SU-DHL-6 (cell line): Measurements from ENCODE around the gene LRRN4.
A peak's percentile ranks its signal among the peaks of the same experiment; 100 is the strongest.

Experiments used
- H2AFZ ChIP-seq: fragments of 200-600 bp; sonication (generic); 2 replicates; pipeline ENCODE4 v1.6.1; 2014; ENCODE audit warnings: low read depth, mild to moderate bottlenecking, moderate library complexity, mixed read lengths, antibody characterized with exemption, low read length; ENCODE audit not compliant: severe bottlenecking
- H3F3A ChIP-seq: fragments of 200-600 bp; shearing (Covaris generic); 2 replicates; pipeline ENCODE4 v1.6.0; 2016; ENCODE audit warnings: antibody characterized with exemption, mild to moderate bottlenecking; ENCODE audit not compliant: insufficient read depth
- H3K27ac ChIP-seq: fragments of 200-600 bp; sonication (generic); 2 replicates; pipeline ENCODE4 v1.5.1; 2016; ENCODE audit warnings: low read depth, mild to moderate bottlenecking, low read length, moderate library complexity, mixed read lengths
- H3K27me3 ChIP-seq: fragments of 200-600 bp; sonication (generic), shearing (Covaris generic); 2 replicates; pipeline ENCODE4 v1.6.0; 2014; ENCODE audit warnings: mild to moderate bottlenecking, low read length
- H3K36me3 ChIP-seq: fragments of 200-600 bp; sonication (generic); 2 replicates; pipeline ENCODE4 v1.6.1; 2014; ENCODE audit warnings: mild to moderate bottlenecking, low read length, mixed read lengths
- H3K4me2 ChIP-seq: fragments of 300-600, 200-600 bp; shearing (Covaris generic), sonication (generic); 2 replicates; pipeline ENCODE4 v1.6.0; 2014; ENCODE audit warnings: low read length, low read depth, mild to moderate bottlenecking; ENCODE audit not compliant: poor library complexity, severe bottlenecking
- H3K4me3 ChIP-seq: fragments of 200-600 bp; sonication (generic); 2 replicates; pipeline ENCODE4 v1.5.1; 2014; ENCODE audit warnings: antibody characterized with exemption, low read length, mild to moderate bottlenecking, mixed read lengths; ENCODE audit not compliant: insufficient read depth, poor library complexity, severe bottlenecking
- H3K79me2 ChIP-seq: fragments of 200-600 bp; sonication (generic); 2 replicates; pipeline ENCODE4 v1.6.1; 2014; ENCODE audit warnings: mild to moderate bottlenecking, low read length, moderate library complexity; ENCODE audit not compliant: insufficient read depth
- H3K9ac ChIP-seq: fragments of 200-600 bp; sonication (generic); 2 replicates; pipeline ENCODE4 v1.7.0; 2014; ENCODE audit warnings: mild to moderate bottlenecking, low read length
- H3K9me2 ChIP-seq: fragments of 200-600 bp; sonication (generic); replicated peaks from 2 replicates; pipeline ENCODE4 v1.6.1; 2014; ENCODE audit warnings: low read length; ENCODE audit not compliant: insufficient read depth
- H3K9me3 ChIP-seq: fragments of 200-600 bp; sonication (generic); 2 replicates; pipeline ENCODE4 v1.6.1; 2014; ENCODE audit warnings: low read length, mixed read lengths; ENCODE audit not compliant: insufficient read depth
- H4K20me1 ChIP-seq: fragments of 200-600 bp; sonication (generic); 2 replicates; pipeline ENCODE4 v1.6.1; 2014; ENCODE audit warnings: low read depth, mild to moderate bottlenecking, antibody characterized with exemption, low read length, moderate library complexity, mixed read lengths
- EZH2phosphoT487 ChIP-seq: fragments of 200-600 bp; sonication (generic), shearing (Covaris generic); conservative IDR thresholded peaks from 2 replicates; pipeline ENCODE4 v1.6.1; 2018; ENCODE audit warnings: mild to moderate bottlenecking, antibody characterized with exemption, low read length, moderate library complexity, mixed read lengths
- TF ChIP-seq, protein P1 (sequence below): fragments of 200-600 bp; sonication (generic); IDR thresholded peaks from one replicate; pipeline ENCODE4 v1.5.1; 2017; ENCODE audit warnings: antibody characterized with exemption, mild to moderate bottlenecking, low read length, moderate library complexity; ENCODE audit not compliant: insufficient read depth, poor library complexity, severe bottlenecking

The LRRN4 gene

DNA sequence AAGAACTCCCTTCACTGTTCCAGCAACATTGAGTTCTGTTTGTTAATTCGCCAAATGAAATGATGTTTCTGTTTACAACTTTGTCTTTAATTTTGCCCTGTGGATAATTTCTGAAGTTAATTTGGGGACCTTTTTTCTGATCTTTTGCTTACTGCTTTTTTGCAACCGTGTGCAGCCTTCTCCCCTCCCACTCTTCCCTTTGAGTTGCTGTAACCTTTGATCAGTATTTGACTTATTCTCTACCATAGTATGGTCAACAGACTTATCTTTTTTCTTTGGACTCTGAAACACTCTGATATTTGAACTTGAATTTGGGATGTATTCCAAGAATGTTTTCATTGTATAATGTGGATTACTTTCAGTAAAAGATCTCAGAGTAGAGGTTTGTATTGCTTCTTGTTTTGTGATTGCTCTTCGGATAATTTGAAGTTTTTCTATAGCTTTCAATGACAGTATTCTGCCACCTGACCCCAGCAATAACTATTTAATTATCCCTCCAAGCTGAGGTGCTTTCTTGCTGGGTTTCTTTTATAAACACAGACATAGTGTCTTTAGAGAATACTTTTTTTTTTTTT is 46.2 kb downstream of the LRRN4 start:
- Histone ChIP-seq H3K4me3 (peak overlapping the region; percentile 99), H3K36me3 (0 out of 2 replicates have a peak, but pooled peaks cover 4% of the 10 kb centered on the region), H3K27ac (no peak overlapping the region), H2AFZ (no peak overlapping the region), H3K9ac (peak overlapping the region; percentile 83), H3K9me2 (no peaks in the 10 kb centered on the region), H3K79me2 (peaks cover 29% of the 10 kb centered on the region), H4K20me1 (no peaks in the 10 kb centered on the region), H3K4me2 (peak overlapping the region; percentile 85), H3K9me3 (no peaks in the 10 kb centered on the region), H3F3A (peaks cover 27% of the 10 kb centered on the region), H3K27me3 (no peaks in the 10 kb centered on the region)
- no peak for TF ChIP-seq EZH2phosphoT487
- TF ChIP-seq, protein P1, sequence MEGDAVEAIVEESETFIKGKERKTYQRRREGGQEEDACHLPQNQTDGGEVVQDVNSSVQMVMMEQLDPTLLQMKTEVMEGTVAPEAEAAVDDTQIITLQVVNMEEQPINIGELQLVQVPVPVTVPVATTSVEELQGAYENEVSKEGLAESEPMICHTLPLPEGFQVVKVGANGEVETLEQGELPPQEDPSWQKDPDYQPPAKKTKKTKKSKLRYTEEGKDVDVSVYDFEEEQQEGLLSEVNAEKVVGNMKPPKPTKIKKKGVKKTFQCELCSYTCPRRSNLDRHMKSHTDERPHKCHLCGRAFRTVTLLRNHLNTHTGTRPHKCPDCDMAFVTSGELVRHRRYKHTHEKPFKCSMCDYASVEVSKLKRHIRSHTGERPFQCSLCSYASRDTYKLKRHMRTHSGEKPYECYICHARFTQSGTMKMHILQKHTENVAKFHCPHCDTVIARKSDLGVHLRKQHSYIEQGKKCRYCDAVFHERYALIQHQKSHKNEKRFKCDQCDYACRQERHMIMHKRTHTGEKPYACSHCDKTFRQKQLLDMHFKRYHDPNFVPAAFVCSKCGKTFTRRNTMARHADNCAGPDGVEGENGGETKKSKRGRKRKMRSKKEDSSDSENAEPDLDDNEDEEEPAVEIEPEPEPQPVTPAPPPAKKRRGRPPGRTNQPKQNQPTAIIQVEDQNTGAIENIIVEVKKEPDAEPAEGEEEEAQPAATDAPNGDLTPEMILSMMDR: no peak

DNA sequence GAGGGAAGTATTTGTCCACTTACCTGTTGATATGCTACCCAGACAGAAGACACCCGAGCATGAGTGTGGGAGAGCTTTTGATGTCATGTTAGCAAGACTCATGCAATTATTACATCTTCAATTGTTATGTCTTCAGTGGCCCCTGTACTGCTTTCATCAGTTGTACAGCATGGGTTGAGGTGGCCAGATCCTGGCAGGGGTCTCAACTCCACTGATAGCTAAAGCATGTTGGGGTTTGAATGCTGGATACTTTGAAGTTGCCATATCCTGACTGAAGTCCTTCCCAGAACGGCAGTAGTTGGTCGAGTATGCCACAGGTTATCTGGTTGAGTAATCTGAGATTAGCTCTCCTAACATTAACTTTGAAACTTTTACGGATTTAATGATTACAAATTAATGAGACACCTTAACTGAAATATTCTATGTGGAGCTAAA is 46.7 kb downstream of the LRRN4 start:
- Histone ChIP-seq H3K4me2 (peak overlapping the region; percentile 85), H3K36me3 (0 out of 2 replicates have a peak, but pooled peaks cover 4% of the 10 kb centered on the region), H3K27me3 (no peaks in the 10 kb centered on the region), H3K4me3 (peak overlapping the region; percentile 99), H3K9me2 (no peaks in the 10 kb centered on the region), H3K79me2 (peaks cover 29% of the 10 kb centered on the region), H2AFZ (no peak overlapping the region), H3K9ac (peak overlapping the region; percentile 83), H3F3A (peaks cover 28% of the 10 kb centered on the region), H4K20me1 (no peaks in the 10 kb centered on the region), H3K27ac (no peak overlapping the region), H3K9me3 (no peaks in the 10 kb centered on the region)
- TF ChIP-seq EZH2phosphoT487: no peak
- TF ChIP-seq, protein P1: no peak

DNA sequence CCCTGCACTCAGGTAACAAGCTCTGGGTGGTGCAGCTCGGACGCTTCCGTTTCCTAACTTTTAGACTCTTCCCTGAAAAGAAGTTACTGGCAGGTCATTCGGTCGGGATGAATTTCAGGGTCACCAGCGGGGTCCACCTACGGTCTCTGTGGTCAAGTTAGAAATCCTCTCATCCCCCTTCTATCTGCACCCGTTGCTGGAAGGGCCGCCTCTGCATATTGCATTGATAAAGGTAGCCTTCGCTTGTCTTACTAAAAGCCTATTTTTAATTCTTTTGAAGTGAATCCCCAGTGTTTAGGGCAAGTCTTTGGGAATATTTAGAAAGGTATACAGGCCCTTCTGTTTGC is 47.3 kb downstream of the LRRN4 start:
- TF ChIP-seq, protein P1: no peak
- no peak for TF ChIP-seq EZH2phosphoT487
- Histone ChIP-seq H3K9me3 (no peaks in the 10 kb centered on the region), H3K9me2 (no peaks in the 10 kb centered on the region), H3K79me2 (peaks cover 29% of the 10 kb centered on the region), H3K9ac (peak overlapping the region; percentile 83), H4K20me1 (no peaks in the 10 kb centered on the region), H3F3A (peaks cover 28% of the 10 kb centered on the region), H3K4me3 (peak overlapping the region; percentile 99), H3K27me3 (no peaks in the 10 kb centered on the region), H2AFZ (peak overlapping the region; percentile 92), H3K36me3 (0 out of 2 replicates have a peak, but pooled peaks cover 4% of the 10 kb centered on the region), H3K27ac (no peak overlapping the region), H3K4me2 (peak overlapping the region; percentile 85)
